Lung microvascular endothelial cell (primary cell): Measurements from ENCODE around the gene UNC13A. TPM values are rescaled to one million over a fixed set of nuclear protein-coding genes. Genes with fewer than 3 reads are reported as not detected.
A peak's percentile ranks its signal among the peaks of the same experiment; 100 is the strongest.

Experiments used
- DNase-seq, 2 donors: peaks; one replicate each; pipeline versions ENCODE4 v3.0.0 to v3.0.0-alpha.2; 2010; ENCODE audit warnings: low read depth in 2 of 2
- total RNA-seq: library from RNA; depleted of rRNA; stranded (reverse); fragments of >200 nt; gene quantifications from 2 replicates; pipeline ENCODE4 v1.2.1, GENCODE V29; 2014

The UNC13A gene
- total RNA-seq, 1 donor from 2014 or later, result under 0.01 TPM

- DNase-seq, result no peak
Measured at GRCh38 chr19:17626456-17627015, 61.6 kb downstream of the UNC13A start.

GRCh38 chr19:17625980-17626379 lies 62.2 kb downstream of the UNC13A start:
- DNase-seq, result no peak

GRCh38 chr19:17625043-17625442 lies 63.1 kb downstream of the UNC13A start:
- DNase-seq, result no peak

- no peak for DNase-seq
Measured at GRCh38 chr19:17624314-17624991, 63.7 kb downstream of the UNC13A start.

GRCh38 chr19:17623224-17623935 lies 64.8 kb downstream of the UNC13A start:
- DNase-seq, result no peak

GRCh38 chr19:17620696-17621095 lies 67.5 kb downstream of the UNC13A start:
- DNase-seq, result no peak

GRCh38 chr19:17618936-17619335 lies 69.2 kb downstream of the UNC13A start:
- DNase-seq, result no peak

GRCh38 chr19:17618281-17618903 lies 69.8 kb downstream of the UNC13A start:
- no peak for DNase-seq

GRCh38 chr19:17617807-17618192 lies 70.4 kb downstream of the UNC13A start:
- no peak for DNase-seq

- DNase-seq, result peak in 1 of 2 donors; percentile 11
Measured at GRCh38 chr19:17616961-17617806, 71.0 kb downstream of the UNC13A start.

- DNase-seq, result no peak
Measured at GRCh38 chr19:17616686-17616960, 71.5 kb downstream of the UNC13A start.

GRCh38 chr19:17615889-17616685 lies 72.1 kb downstream of the UNC13A start:
- no peak for DNase-seq

GRCh38 chr19:17614476-17614875 lies 73.7 kb downstream of the UNC13A start:
- no peak for DNase-seq

GRCh38 chr19:17611462-17612244 lies 76.5 kb downstream of the UNC13A start:
- DNase-seq, result no peak

- DNase-seq, result peak; percentile 20 to 43
Measured at GRCh38 chr19:17610384-17610783, 77.8 kb downstream of the UNC13A start.

- no peak for DNase-seq
Measured at GRCh38 chr19:17607936-17608335, 80.2 kb downstream of the UNC13A start.

GRCh38 chr19:17606590-17607185 lies 81.5 kb downstream of the UNC13A start:
- DNase-seq, result no peak

GRCh38 chr19:17605761-17606589 lies 82.2 kb downstream of the UNC13A start:
- peak; percentile 66 to 75 for DNase-seq

- no peak for DNase-seq
Measured at GRCh38 chr19:17605117-17605516, 83.0 kb downstream of the UNC13A start.
